A673 (cell line): ENCODE data around the gene QKI.

Source experiments
- CTCF ChIP-seq: fragments of 300-800, 200-600 bp; sonication (generic); conservative IDR thresholded peaks from 2 replicates; pipeline ENCODE4 v1.5.1; 2017; ENCODE audit warnings: low read depth, mild to moderate bottlenecking, antibody characterized with exemption, low read length, moderate library complexity, mixed read lengths
- EZH2 ChIP-seq: fragments of 200-600 bp; sonication (generic); IDR thresholded peaks from 2 replicates; pipeline ENCODE4 v1.6.1; 2017; ENCODE audit warnings: borderline replicate concordance, low read depth, mild to moderate bottlenecking, mixed read lengths, antibody characterized with exemption, low read length; ENCODE audit not compliant: poor library complexity, severe bottlenecking

GRCh38 chr6:163389354-163389753, 25.2 kb upstream of the QKI start:
- TF ChIP-seq CTCF (no peak), EZH2 (no peak)
